KG1 (cell line): Measurements from ENCODE around the gene LRCH1.

ENCODE experiments used
- DNase-seq: peaks from one replicate; lab custom pipeline; 2025; lab: John Stamatoyannopoulos, UW

The LRCH1 gene

DNA sequence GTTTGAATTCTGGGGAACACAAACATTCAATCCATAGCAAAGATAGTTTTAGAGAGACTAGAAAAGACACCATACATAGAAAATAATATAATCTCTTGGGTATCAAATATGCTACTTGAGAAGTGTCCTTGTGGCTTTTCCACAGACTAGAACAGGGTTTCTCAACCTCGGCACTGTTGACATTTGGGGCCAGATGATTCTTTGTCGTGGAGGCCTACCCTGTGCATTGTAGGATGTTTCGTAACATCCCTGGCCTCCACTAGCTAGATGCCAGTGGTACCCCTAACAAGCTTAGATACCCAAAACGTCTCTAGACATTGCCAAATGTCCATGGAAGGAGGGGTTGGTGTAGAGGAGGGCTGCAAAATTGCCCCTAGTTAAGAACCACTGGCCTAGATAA lies 246.2 kb downstream of the LRCH1 start:
- no peak for DNase-seq

DNA sequence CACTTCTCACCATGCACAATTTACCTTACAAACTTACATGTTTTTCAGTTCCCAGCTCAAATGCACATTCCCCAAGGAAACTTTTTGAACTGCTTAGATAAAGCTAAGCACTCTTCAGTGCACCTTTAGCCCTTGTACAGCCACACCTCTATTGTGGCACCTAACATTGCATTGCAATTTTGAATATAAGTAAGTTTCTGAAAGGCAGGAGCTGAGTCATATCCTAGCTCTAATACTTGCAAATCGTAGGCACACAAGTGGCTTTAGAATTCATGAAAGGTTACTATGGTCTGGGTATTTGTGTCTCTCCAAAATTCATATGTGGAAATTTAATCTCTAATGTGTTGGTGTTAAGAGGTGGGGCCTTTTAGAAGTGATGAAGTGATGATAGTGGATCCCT lies 248.9 kb downstream of the LRCH1 start:
- DNase-seq, result no peak
